HepG2 (cell line): Measurements from ENCODE around the gene CORO7. TPM values are rescaled to one million over a fixed set of nuclear protein-coding genes. Genes with fewer than 3 reads are reported as not detected.

ENCODE experiments used
- ATF4 ChIP-seq, 2 experiments: fragments of 450-650 bp in 1 of 2; sonication (generic) in 1 of 2; formaldehyde crosslinking; IDR thresholded peaks; 2 replicates each; pipeline versions ENCODE4 v1.5.0 to v1.8.0; 2020 to 2022; ENCODE audit warnings: mild to moderate bottlenecking in 1 of 2, missing genetic modification reagents in 1 of 2
- CBX2 ChIP-seq, 2 experiments: fragments of 200-600 bp in 1 of 2; sonication (generic); formaldehyde crosslinking in 1 of 2; IDR thresholded peaks; 2 replicates each; pipeline versions ENCODE4 v1.7.0 to v1.8.1; 2018 to 2022; ENCODE audit warnings: low read depth in 2 of 2, low read length in 1 of 2, mild to moderate bottlenecking in 1 of 2, missing genetic modification reagents in 1 of 2
- CC2D1A ChIP-seq: sonication (generic); formaldehyde crosslinking; IDR thresholded peaks from 2 replicates; pipeline ENCODE4 v1.8.1; 2023; ENCODE audit warnings: mild to moderate bottlenecking, missing genetic modification reagents
- ELF3 ChIP-seq: IDR thresholded peaks from 2 replicates; pipeline ENCODE4 v1.6.1; 2016; ENCODE audit warnings: missing genetic modification reagents, missing compliant biosample characterization
- HNRNPH1 ChIP-seq: fragments of 200-400 bp; formaldehyde crosslinking; optimal IDR thresholded peaks from 2 replicates; pipeline ENCODE3; 2017; ENCODE audit warnings: mild to moderate bottlenecking, low read depth, low read length
- KAT8 ChIP-seq: IDR thresholded peaks from 2 replicates; pipeline ENCODE4 v1.6.1; 2016; ENCODE audit warnings: missing genetic modification reagents, missing compliant biosample characterization
- MBD4 ChIP-seq: IDR thresholded peaks from 2 replicates; pipeline ENCODE4 v1.6.1; 2012; ENCODE audit warnings: low read length, inconsistent platforms, borderline replicate concordance
- MED1 ChIP-seq: sonication (generic); formaldehyde crosslinking; IDR thresholded peaks from 2 replicates; pipeline ENCODE4 v1.4.0; 2020; ENCODE audit warnings: missing genetic modification reagents
- PHF21A ChIP-seq: sonication (generic); formaldehyde crosslinking; IDR thresholded peaks from 2 replicates; pipeline ENCODE4 v1.5.0; 2020; ENCODE audit warnings: mild to moderate bottlenecking, missing genetic modification reagents
- PTBP1 ChIP-seq: fragments of 200-400 bp; formaldehyde crosslinking; IDR thresholded peaks from 2 replicates; pipeline ENCODE4 v1.6.1; 2018; ENCODE audit warnings: low read length, low read depth; ENCODE audit not compliant: poor library complexity, severe bottlenecking
- SMARCC2 ChIP-seq: fragments of 450-650 bp; IDR thresholded peaks from 2 replicates; pipeline ENCODE4 v1.6.1; 2017; ENCODE audit warnings: antibody characterized with exemption, mild to moderate bottlenecking
- TMF1 ChIP-seq: sonication (generic); formaldehyde crosslinking; IDR thresholded peaks from 2 replicates; pipeline ENCODE4 v1.8.1; 2022; ENCODE audit warnings: low read depth, missing genetic modification reagents
- YY1 ChIP-seq: IDR thresholded peaks from 2 replicates; pipeline ENCODE4 v1.6.1; 2011; ENCODE audit warnings: low read length, low read depth, moderate library complexity, mild to moderate bottlenecking; ENCODE audit not compliant: insufficient read depth, insufficient replicate concordance
- ZFX ChIP-seq: sonication (generic); formaldehyde crosslinking; IDR thresholded peaks from 2 replicates; pipeline ENCODE4 v1.4.0; 2020; ENCODE audit warnings: mild to moderate bottlenecking, low read depth, missing genetic modification reagents, moderate library complexity
- ZNF34 ChIP-seq: sonication (generic); formaldehyde crosslinking; IDR thresholded peaks from 2 replicates; pipeline ENCODE4 v1.4.0; 2020; ENCODE audit warnings: mild to moderate bottlenecking, missing genetic modification reagents, borderline replicate concordance
- ZNF558 ChIP-seq: sonication (generic); formaldehyde crosslinking; IDR thresholded peaks from 2 replicates; pipeline ENCODE4 v1.9.0; 2022; ENCODE audit warnings: mild to moderate bottlenecking, missing genetic modification reagents, borderline replicate concordance
- ZNF589 ChIP-seq: sonication (generic); formaldehyde crosslinking; conservative IDR thresholded peaks from 2 replicates; pipeline ENCODE4 v1.8.0; 2022; ENCODE audit warnings: mild to moderate bottlenecking, moderate library complexity, missing genetic modification reagents
- ZNF598 ChIP-seq: sonication (generic); formaldehyde crosslinking; IDR thresholded peaks from 2 replicates; pipeline ENCODE4 v1.5.1; 2020; ENCODE audit warnings: mild to moderate bottlenecking, missing genetic modification reagents, borderline replicate concordance
- ZNF790 ChIP-seq: sonication (generic); formaldehyde crosslinking; IDR thresholded peaks from 2 replicates; pipeline ENCODE4 v1.8.0; 2022; ENCODE audit warnings: missing genetic modification reagents, mild to moderate bottlenecking, borderline replicate concordance
- polyA plus RNA-seq, 8 experiments: library from polyadenylated mRNA; depleted of rRNA in 3 of 8; stranded (reverse) in 7 of 8; unstranded in 1 of 8; fragments of >200 nt; fragmentation: Illumina TruSeq in 4 of 8; extraction: Trizol in 4 of 8; gene quantifications; 2 replicates each; pipeline versions ENCODE4 v1.2.1 to v1.2.3, GENCODE V29; 2011 to 2016; ENCODE audit warnings: low read depth in 4 of 8, missing spikeins in 1 of 8, mixed read lengths in 1 of 8; ENCODE audit not compliant: insufficient read depth in 1 of 8
- total RNA-seq, 5 experiments: library from RNA; depleted of rRNA; stranded (reverse); fragments of >200 nt; fragmentation: Illumina TruSeq; extraction: Trizol; gene quantifications; 2 replicates each; pipeline ENCODE4 v1.2.3, GENCODE V29; 2016; ENCODE audit warnings: low read depth in 1 of 5
- TF ChIP-seq, protein P1 (sequence below): sonication (generic); formaldehyde crosslinking; IDR thresholded peaks from 2 replicates; pipeline ENCODE4 v1.4.0; 2020; ENCODE audit warnings: missing genetic modification reagents
- TF ChIP-seq, protein P2 (sequence below): conservative IDR thresholded peaks from 2 replicates; pipeline ENCODE4 v1.6.1; 2018; ENCODE audit warnings: missing genetic modification reagents

The CORO7 gene
- total and polyA plus RNA-seq, 2 of the 13 experiments (the other 11 are each of a cell fraction or from before 2014, with no cell fraction given), result 9.9 to 14.3 TPM

DNA sequence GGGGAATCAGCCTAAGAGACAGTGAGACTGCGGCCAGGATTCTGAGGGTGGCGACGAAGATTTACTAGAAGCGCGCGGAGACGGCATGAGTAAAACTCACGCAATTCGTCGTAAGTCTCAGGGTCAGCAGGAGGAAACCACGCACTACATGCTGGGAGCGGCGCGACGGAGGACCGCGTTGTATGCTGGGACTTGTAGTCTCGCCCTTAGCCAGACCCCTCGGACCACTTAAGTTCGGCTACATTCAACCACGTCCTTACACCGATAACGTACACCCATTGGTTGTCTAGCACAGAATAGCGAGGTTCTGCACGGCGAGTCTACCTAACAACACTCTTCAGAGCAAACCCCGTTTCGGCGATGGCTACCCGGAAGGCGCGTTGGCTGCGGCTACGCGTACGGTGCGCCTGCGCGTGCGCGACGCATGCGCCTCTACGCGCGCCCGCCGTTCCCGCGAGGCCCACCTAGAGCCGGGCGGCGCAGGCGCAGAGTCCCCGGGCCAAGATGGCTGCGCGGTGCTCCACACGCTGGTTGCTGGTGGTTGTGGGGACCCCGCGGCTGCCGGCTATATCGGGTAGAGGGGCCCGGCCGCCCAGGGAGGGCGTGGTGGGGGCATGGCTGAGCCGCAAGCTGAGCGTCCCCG lies 9.1 kb upstream of the CORO7 start, which contains the start of gene DNAJA3 (continued):
- TF ChIP-seq ZNF598 (CRISPR knock-in tag) (peak; percentile 35; the same call in 1 of the 2 replicates), SMARCC2 (no peak), ELF3 (CRISPR knock-in tag) (peak; percentile 76; the same call in 1 of the 2 replicates), YY1 (peak; percentile 97), HNRNPH1 (no peak), CBX2 (IDR thresholded peaks at IDR 0.05; ENCODE audit: low read depth, low read length) (no peak), CBX2 (CRISPR knock-in tag; IDR thresholded peaks at IDR 0.05; ENCODE audit: low read depth) (peak; percentile 62; the same call in 1 of the 2 replicates), ZNF34 (CRISPR knock-in tag) (peak; percentile 47; the same call in 1 of the 2 replicates), ATF4 (CRISPR knock-in tag; IDR thresholded peaks at IDR 0.05) (peak in 1 of 2 experiments; percentile 96; a peak in 2 of 4 replicates), ZFX (CRISPR knock-in tag) (no peak), TMF1 (CRISPR knock-in tag) (no peak; the same call in 1 of the 2 replicates), ZNF558 (CRISPR knock-in tag) (peak; percentile 52; the same call in 1 of the 2 replicates), KAT8 (peak; percentile 75), ZNF790 (CRISPR knock-in tag) (no peak), PHF21A (CRISPR knock-in tag) (peak; percentile 38; the same call in 1 of the 2 replicates), ZNF589 (CRISPR knock-in tag) (0 out of 2 replicates have a peak, but pooled peaks have one; percentile 50), CC2D1A (CRISPR knock-in tag) (no peak), MED1 (CRISPR knock-in tag) (no peak), PTBP1 (no peak), MBD4 (no peak)
- TF ChIP-seq, protein P1, sequence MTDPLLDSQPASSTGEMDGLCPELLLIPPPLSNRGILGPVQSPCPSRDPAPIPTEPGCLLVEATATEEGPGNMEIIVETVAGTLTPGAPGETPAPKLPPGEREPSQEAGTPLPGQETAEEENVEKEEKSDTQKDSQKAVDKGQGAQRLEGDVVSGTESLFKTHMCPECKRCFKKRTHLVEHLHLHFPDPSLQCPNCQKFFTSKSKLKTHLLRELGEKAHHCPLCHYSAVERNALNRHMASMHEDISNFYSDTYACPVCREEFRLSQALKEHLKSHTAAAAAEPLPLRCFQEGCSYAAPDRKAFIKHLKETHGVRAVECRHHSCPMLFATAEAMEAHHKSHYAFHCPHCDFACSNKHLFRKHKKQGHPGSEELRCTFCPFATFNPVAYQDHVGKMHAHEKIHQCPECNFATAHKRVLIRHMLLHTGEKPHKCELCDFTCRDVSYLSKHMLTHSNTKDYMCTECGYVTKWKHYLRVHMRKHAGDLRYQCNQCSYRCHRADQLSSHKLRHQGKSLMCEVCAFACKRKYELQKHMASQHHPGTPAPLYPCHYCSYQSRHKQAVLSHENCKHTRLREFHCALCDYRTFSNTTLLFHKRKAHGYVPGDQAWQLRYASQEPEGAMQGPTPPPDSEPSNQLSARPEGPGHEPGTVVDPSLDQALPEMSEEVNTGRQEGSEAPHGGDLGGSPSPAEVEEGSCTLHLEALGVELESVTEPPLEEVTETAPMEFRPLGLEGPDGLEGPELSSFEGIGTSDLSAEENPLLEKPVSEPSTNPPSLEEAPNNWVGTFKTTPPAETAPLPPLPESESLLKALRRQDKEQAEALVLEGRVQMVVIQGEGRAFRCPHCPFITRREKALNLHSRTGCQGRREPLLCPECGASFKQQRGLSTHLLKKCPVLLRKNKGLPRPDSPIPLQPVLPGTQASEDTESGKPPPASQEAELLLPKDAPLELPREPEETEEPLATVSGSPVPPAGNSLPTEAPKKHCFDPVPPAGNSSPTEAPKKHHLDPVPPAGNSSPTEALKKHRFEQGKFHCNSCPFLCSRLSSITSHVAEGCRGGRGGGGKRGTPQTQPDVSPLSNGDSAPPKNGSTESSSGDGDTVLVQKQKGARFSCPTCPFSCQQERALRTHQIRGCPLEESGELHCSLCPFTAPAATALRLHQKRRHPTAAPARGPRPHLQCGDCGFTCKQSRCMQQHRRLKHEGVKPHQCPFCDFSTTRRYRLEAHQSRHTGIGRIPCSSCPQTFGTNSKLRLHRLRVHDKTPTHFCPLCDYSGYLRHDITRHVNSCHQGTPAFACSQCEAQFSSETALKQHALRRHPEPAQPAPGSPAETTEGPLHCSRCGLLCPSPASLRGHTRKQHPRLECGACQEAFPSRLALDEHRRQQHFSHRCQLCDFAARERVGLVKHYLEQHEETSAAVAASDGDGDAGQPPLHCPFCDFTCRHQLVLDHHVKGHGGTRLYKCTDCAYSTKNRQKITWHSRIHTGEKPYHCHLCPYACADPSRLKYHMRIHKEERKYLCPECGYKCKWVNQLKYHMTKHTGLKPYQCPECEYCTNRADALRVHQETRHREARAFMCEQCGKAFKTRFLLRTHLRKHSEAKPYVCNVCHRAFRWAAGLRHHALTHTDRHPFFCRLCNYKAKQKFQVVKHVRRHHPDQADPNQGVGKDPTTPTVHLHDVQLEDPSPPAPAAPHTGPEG (CRISPR knock-in tag), result no peak; the same call in 1 of the 2 replicates
- TF ChIP-seq, protein P2, sequence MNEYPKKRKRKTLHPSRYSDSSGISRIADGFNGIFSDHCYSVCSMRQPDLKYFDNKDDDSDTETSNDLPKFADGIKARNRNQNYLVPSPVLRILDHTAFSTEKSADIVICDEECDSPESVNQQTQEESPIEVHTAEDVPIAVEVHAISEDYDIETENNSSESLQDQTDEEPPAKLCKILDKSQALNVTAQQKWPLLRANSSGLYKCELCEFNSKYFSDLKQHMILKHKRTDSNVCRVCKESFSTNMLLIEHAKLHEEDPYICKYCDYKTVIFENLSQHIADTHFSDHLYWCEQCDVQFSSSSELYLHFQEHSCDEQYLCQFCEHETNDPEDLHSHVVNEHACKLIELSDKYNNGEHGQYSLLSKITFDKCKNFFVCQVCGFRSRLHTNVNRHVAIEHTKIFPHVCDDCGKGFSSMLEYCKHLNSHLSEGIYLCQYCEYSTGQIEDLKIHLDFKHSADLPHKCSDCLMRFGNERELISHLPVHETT (CRISPR knock-in tag), result no peak
